Thoracic aorta (tissue), 2 donors: ENCODE data around the gene C3orf22. TPM values are rescaled to one million over a fixed set of nuclear protein-coding genes. Genes with fewer than 3 reads are reported as not detected.

ENCODE experiments used
- ATAC-seq: fragments of 150-250 bp; one replicate; pipeline ENCODE4 v1.8.0; 2017; ENCODE audit warnings: low read depth; ENCODE audit not compliant: insufficient number of reproducible peaks, low FRiP score
- DNase-seq: peaks from one replicate; pipeline ENCODE4 v3.0.0-alpha.2; 2020; ENCODE audit warnings: low spot score
- H3K27ac ChIP-seq, 2 donors: fragments of 200-600 bp; sonication (generic); 1 replicate in 1 of 2; 2 replicates in 1 of 2; pipeline ENCODE4 v1.5.1; 2016; ENCODE audit warnings: mild to moderate bottlenecking in 2 of 2, moderate library complexity in 2 of 2
- H3K27me3 ChIP-seq: fragments of 200-600 bp; sonication (generic); replicated peaks from 2 replicates; pipeline ENCODE4 v1.6.0; 2016; ENCODE audit warnings: mild to moderate bottlenecking; ENCODE audit not compliant: insufficient read depth
- H3K36me3 ChIP-seq: fragments of 200-600 bp; sonication (generic); one replicate; pipeline ENCODE4 v1.5.1; 2016
- H3K4me1 ChIP-seq, 2 donors: fragments of 200-600 bp; sonication (generic); 1 replicate in 1 of 2; 2 replicates in 1 of 2; pipeline versions ENCODE4 v1.5.1 to v1.6.0; 2016; ENCODE audit warnings: low read depth in 2 of 2, mild to moderate bottlenecking in 1 of 2; ENCODE audit not compliant: control insufficient read depth in 1 of 2
- H3K4me3 ChIP-seq: fragments of 200-600 bp; sonication (generic); 2 replicates; pipeline ENCODE4 v1.5.1; 2016; ENCODE audit warnings: mild to moderate bottlenecking
- H3K9me3 ChIP-seq: fragments of 200-600 bp; sonication (generic); 2 replicates; pipeline ENCODE4 v1.5.1; 2016
- total RNA-seq, 2 donors: library from RNA; depleted of rRNA; stranded (reverse); fragments of >200 nt; gene quantifications; one replicate each; pipeline versions ENCODE4 v1.1.0 to v1.2.3, GENCODE V29; 2016
- TF ChIP-seq, protein P1 (sequence below): fragments of 200-600 bp; sonication (generic); IDR thresholded peaks from one replicate; pipeline ENCODE4 v1.5.1; 2019; ENCODE audit warnings: antibody characterized with exemption

Gene C3orf22
- total RNA-seq, 2 donors from 2014 or later = not detected

DNA sequence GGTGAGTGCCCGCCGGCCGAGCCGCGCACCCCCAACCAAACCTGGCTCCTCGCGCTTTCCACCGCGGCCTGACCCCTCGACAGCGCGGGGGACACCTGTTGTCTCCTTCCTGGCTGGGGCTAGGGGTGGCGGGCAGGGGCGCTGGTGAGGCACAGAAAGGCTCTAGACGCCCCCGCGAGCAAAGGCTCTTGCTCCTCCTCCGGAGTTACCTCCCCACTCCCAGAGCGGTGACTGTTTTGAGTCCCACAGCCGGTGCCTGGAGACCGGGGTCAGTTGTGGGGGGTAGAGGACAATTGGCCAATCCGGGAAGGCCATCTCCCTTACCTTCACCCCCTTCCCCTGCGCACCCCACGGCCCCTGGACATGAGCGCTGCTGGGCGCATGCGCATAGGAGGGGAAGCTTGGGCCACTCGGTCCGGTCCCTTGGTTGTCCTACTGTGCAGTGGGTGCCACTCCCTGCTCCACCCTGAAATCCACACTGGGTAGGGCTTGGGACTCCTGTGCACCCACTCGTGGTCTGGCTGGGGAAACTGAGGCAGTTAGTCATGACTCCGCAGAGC, 34.2 kb downstream of the C3orf22 start:
- TF ChIP-seq, protein P1, sequence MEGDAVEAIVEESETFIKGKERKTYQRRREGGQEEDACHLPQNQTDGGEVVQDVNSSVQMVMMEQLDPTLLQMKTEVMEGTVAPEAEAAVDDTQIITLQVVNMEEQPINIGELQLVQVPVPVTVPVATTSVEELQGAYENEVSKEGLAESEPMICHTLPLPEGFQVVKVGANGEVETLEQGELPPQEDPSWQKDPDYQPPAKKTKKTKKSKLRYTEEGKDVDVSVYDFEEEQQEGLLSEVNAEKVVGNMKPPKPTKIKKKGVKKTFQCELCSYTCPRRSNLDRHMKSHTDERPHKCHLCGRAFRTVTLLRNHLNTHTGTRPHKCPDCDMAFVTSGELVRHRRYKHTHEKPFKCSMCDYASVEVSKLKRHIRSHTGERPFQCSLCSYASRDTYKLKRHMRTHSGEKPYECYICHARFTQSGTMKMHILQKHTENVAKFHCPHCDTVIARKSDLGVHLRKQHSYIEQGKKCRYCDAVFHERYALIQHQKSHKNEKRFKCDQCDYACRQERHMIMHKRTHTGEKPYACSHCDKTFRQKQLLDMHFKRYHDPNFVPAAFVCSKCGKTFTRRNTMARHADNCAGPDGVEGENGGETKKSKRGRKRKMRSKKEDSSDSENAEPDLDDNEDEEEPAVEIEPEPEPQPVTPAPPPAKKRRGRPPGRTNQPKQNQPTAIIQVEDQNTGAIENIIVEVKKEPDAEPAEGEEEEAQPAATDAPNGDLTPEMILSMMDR = no peak
- DNase-seq (no peak), ATAC-seq (no peak)
- Histone ChIP-seq H3K4me1 (peaks cover 4 to 16% of the 10 kb centered on the region in 2 donors), H3K36me3 (no peaks in the 10 kb centered on the region), H3K27me3 (no peaks in the 10 kb centered on the region), H3K4me3 (peak overlapping the region; percentile 72), H3K27ac (no peak overlapping the region), H3K9me3 (no peaks in the 10 kb centered on the region)

DNA sequence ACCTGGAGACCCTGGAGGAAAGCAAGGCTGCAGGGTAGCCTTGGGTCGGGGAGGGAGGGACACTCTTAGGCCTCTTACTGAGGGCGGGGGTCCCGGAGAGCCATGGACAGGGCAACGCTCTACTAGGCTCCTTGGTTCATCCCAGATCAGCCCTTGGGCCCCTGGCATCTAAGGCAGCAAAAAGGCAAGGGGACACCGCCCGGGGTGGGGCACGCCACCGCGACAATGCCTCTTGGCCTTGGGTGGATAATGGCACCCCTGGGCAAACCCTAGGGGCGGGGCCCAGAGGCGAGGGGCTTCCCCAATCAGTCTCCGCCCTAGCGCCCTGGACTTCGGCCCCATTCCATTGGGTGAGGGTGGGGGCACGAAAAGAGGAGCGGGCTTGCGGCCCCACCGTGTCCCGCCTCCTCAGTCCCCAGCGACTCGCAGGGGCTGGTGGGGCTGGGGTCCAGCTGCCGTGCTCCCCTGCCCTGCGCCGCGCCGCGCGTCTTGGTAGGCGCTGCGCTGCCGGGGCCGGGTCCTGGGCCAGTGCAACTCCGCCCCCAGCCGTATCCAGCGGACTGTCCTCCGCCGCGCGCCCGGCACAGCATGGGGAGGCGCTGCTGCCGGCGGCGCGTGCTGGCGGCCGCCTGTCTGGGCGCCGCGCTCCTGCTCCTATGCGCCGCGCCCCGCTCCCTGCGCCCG, 34.8 kb downstream of the C3orf22 start, which contains the start of gene CHST13:
CHST13 (plus strand) TSS at position 411 of the 684 bp plus-strand sequence; CDS start at position 589, 178 bp downstream.
- DNase-seq = no peak
- H3K9me3 ChIP-seq = no peaks in the 10 kb centered on the region
- H3K27ac ChIP-seq = no peak within 1 kb of the TSS
- TF ChIP-seq, protein P1 = no peak
- no peaks in the 10 kb centered on the region for H3K36me3 ChIP-seq
- H3K4me1 ChIP-seq = peaks cover 4 to 16% of the 10 kb centered on the region in 2 donors
- peak within 1 kb of the TSS; percentile 72 for H3K4me3 ChIP-seq
- H3K27me3 ChIP-seq = no peaks in the 10 kb centered on the region
- ATAC-seq = no peak

DNA sequence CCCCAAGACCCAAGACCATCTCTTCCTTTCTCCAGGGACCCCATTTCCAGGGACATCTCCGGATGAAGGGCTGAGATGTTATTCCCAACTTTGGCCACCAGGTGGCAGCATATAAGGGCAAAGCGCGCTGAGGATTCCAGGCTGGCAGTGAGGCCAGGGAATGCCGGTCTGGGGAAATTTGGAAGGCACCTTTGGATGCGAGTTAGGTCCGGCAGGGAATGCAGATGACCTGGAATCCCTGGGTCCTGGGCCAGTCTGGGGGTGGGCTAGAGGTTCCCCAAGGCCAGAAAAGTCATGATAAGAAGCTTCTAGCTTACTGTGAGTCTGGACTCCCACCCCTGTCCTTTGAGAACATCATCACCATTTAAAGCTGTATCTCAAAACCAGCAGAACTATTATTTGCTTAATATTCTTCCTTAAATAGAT, 36.4 kb downstream of the C3orf22 start:
- peaks cover 4 to 16% of the 10 kb centered on the region in 2 donors for H3K4me1 ChIP-seq
- H3K4me3 ChIP-seq = no peak overlapping the region
- H3K36me3 ChIP-seq = no peaks in the 10 kb centered on the region
- ATAC-seq = no peak
- no peak overlapping the region for H3K27ac ChIP-seq
- no peaks in the 10 kb centered on the region for H3K27me3 ChIP-seq
- no peaks in the 10 kb centered on the region for H3K9me3 ChIP-seq
- DNase-seq = no peak
- TF ChIP-seq, protein P1 = peak; percentile 95

DNA sequence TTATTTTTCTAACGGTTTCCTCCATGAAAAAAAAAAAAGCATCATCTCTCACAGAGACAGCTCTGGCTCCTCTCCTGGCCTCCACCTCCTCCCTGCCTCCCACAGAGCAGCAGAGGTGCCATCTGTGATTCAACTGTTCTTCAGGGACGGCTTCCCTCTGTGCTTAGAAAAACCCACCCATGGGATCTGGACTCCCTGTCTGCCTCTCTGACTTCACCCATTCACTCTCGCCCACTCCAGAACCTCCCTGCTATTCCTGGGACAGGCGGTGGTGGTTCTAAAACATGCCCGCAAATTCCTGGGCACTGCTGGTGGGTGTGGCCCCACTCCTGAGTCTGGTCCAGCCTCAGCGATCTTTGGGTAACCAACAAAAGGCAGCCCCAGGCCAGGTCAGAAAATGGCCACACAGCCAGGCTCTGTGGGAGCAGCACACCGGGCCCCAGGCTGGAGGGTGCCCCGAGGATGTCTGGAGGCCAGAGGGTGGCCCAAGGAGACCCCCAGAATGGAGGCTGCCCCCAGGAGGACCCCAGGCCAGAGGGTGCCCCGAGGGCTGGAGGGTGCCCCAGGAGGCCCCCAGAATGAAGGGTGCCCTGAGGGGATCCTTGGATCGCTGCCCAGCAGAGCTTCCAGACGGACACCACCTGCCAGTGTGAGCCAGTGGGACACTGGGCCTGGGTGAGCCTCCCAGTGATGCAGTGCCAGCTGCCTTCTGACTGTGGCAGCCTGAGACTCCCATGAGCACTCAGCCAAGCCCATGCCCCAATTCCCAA, 37.4 kb downstream of the C3orf22 start:
- TF ChIP-seq, protein P1 = no peak
- Histone ChIP-seq H3K36me3 (no peaks in the 10 kb centered on the region), H3K27ac (no peak overlapping the region), H3K9me3 (no peaks in the 10 kb centered on the region), H3K27me3 (no peaks in the 10 kb centered on the region), H3K4me1 (peaks cover 4 to 16% of the 10 kb centered on the region in 2 donors), H3K4me3 (no peak overlapping the region)
- no peak for ATAC-seq
- DNase-seq = no peak
